HEK293 (cell line): ENCODE measurements around the gene MRPL30.
A peak's percentile ranks its signal among the peaks of the same experiment; 100 is the strongest.

Source experiments
- CTCF ChIA-PET: fragments of 350-600 bp; formaldehyde crosslinking; extraction: SDS; loops from one replicate; lab custom pipeline; 2021; ENCODE audit warnings: antibody characterized with exemption; lab: Yijun Ruan, JAX
- POLR2A ChIA-PET: fragments of 300-600 bp; formaldehyde crosslinking; extraction: SDS; loops from one replicate; lab custom pipeline; 2020; ENCODE audit warnings: antibody characterized with exemption, inconsistent platforms; lab: Yijun Ruan, JAX
- H3K27ac ChIP-seq: fragments of 200-500 bp; sonication (Bioruptor generic); 2 replicates; pipeline ENCODE4 v1.5.1; 2014; ENCODE audit warnings: low read depth, low read length, control low read depth, inconsistent platforms; ENCODE audit errors: extremely low read depth
- H3K36me3 ChIP-seq, 2 experiments: fragments of 200-500 bp in 1 of 2; sonication (Bioruptor generic) in 1 of 2; 1 replicate in 1 of 2; 2 replicates in 1 of 2; pipeline ENCODE4 v1.5.1; 2014 to 2017; ENCODE audit warnings: inconsistent platforms in 2 of 2, low read length in 2 of 2; ENCODE audit not compliant: control insufficient read depth in 2 of 2, insufficient read depth in 1 of 2
- H3K4me1 ChIP-seq: fragments of 200-500 bp; sonication (Bioruptor generic); 2 replicates; pipeline ENCODE4 v1.5.1; 2014; ENCODE audit warnings: mild to moderate bottlenecking, low read length, inconsistent platforms; ENCODE audit not compliant: control insufficient read depth, insufficient read depth
- H3K4me3 ChIP-seq: 2 replicates; pipeline ENCODE4 v1.5.1; 2011; ENCODE audit warnings: low read depth, mild to moderate bottlenecking, control low read depth, low read length, moderate library complexity
- H3K9me3 ChIP-seq: fragments of 200-500 bp; sonication (Bioruptor generic); 2 replicates; pipeline ENCODE4 v1.5.1; 2014; ENCODE audit warnings: low read depth, low read length, inconsistent platforms; ENCODE audit not compliant: control insufficient read depth, insufficient read depth
- TCF7L2 ChIP-seq: IDR thresholded peaks from 2 replicates; pipeline ENCODE4 v1.6.1; 2011; ENCODE audit warnings: low read depth, mild to moderate bottlenecking, inconsistent platforms, low read length, moderate library complexity, borderline replicate concordance
- ZNF121 ChIP-seq: fragments of 450-650 bp; formaldehyde crosslinking; IDR thresholded peaks from 2 replicates; pipeline ENCODE4 v1.5.1; 2016; ENCODE audit warnings: missing biosample characterization, missing genetic modification characterization
- ZNF132 ChIP-seq: fragments of 450-650 bp; formaldehyde crosslinking; IDR thresholded peaks from 2 replicates; pipeline ENCODE4 v1.5.1; 2017; ENCODE audit warnings: missing biosample characterization, missing genetic modification characterization, borderline replicate concordance
- ZNF157 ChIP-seq: fragments of 450-650 bp; formaldehyde crosslinking; IDR thresholded peaks from 2 replicates; pipeline ENCODE4 v1.5.1; 2016; ENCODE audit warnings: missing biosample characterization, missing genetic modification characterization
- ZNF202 ChIP-seq: fragments of 450-650 bp; formaldehyde crosslinking; IDR thresholded peaks from 2 replicates; pipeline ENCODE4 v1.5.1; 2016; ENCODE audit warnings: missing biosample characterization, missing genetic modification characterization, borderline replicate concordance
- ZNF341 ChIP-seq: fragments of 450-650 bp; formaldehyde crosslinking; IDR thresholded peaks from 2 replicates; pipeline ENCODE4; 2016; ENCODE audit warnings: low read depth, missing biosample characterization, missing genetic modification characterization
- ZNF37A ChIP-seq: fragments of 450-650 bp; IDR thresholded peaks from 2 replicates; pipeline ENCODE4 v1.5.1; 2018; ENCODE audit warnings: missing biosample characterization, missing genetic modification characterization
- ZNF510 ChIP-seq: fragments of 450-650 bp; formaldehyde crosslinking; IDR thresholded peaks from 2 replicates; pipeline ENCODE4 v1.5.1; 2018; ENCODE audit warnings: mild to moderate bottlenecking, missing genetic modification characterization, missing biosample characterization; ENCODE audit not compliant: insufficient replicate concordance
- ZNF513 ChIP-seq: fragments of 450-650 bp; IDR thresholded peaks from 2 replicates; pipeline ENCODE4 v1.5.1; 2018; ENCODE audit warnings: missing biosample characterization, missing genetic modification characterization
- ZNF518A ChIP-seq: fragments of 450-650 bp; formaldehyde crosslinking; conservative IDR thresholded peaks from 2 replicates; pipeline ENCODE4 v1.5.1; 2016; ENCODE audit warnings: low read depth, missing biosample characterization, missing genetic modification characterization
- ZNF791 ChIP-seq: fragments of 450-650 bp; formaldehyde crosslinking; IDR thresholded peaks from 2 replicates; pipeline ENCODE4 v1.5.1; 2016; ENCODE audit warnings: missing biosample characterization, missing genetic modification characterization
- ZNF792 ChIP-seq: fragments of 450-650 bp; formaldehyde crosslinking; IDR thresholded peaks from 2 replicates; pipeline ENCODE4 v1.5.1; 2016; ENCODE audit warnings: missing biosample characterization, missing genetic modification characterization
- ZNF830 ChIP-seq: fragments of 450-650 bp; IDR thresholded peaks from 2 replicates; pipeline ENCODE4 v1.5.0; 2018; ENCODE audit warnings: missing biosample characterization, missing genetic modification characterization, low read depth, mild to moderate bottlenecking, moderate library complexity
- TF ChIP-seq, protein P1 (sequence below): fragments of 450-650 bp; formaldehyde crosslinking; IDR thresholded peaks from 2 replicates; pipeline ENCODE4 v1.5.1; 2016; ENCODE audit warnings: missing biosample characterization, missing genetic modification characterization
- TF ChIP-seq, protein P2 (sequence below): fragments of 450-650 bp; formaldehyde crosslinking; IDR thresholded peaks from 2 replicates; pipeline ENCODE4 v1.5.1; 2016; ENCODE audit warnings: missing biosample characterization, missing genetic modification characterization

MRPL30 gene

DNA sequence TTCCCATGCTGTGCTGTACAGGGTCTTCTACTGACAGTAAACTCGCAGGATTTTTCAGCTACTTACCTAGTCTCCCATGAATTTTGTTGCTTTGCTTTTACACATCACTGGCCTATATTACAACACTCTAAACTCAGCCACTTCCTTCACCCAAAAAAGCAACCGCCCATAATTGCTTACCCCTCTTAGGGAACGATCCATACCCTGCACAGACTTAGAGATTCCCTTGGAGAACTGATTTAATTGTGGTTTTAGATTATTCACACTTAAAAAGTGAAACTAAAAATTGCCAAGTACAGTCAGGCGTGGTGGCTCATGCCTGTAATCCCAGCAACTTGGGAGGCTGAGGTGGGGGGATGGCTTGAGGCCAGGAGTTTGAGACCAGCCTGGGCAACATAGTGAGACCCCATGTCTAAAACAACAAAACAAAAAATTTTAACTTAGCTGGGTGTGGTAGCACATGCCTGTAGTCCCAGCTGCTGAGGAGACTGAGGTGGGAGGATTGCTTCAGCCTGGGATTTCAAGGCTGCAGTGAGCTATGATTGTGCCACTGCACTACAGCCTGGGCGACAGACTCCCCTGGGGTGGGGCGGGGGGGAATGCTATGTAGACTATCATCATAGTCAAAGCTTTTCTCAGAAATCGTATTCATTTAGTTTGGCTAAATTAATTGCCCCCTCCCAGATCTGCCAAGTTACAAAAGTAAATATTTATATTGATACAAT lies 19.3 kb downstream of the MRPL30 start:
- no peak for TF ChIP-seq ZNF132 (tag by site-specific recombination)
- TF ChIP-seq ZNF121 (tag by site-specific recombination), result peak; percentile 55; the same call in 1 of the 2 replicates
- TF ChIP-seq ZNF341 (tag by site-specific recombination), result no peak
- no peak overlapping the region for H3K27ac ChIP-seq
- H3K4me3 ChIP-seq, result no peak overlapping the region
- ChIA-PET POLR2A (no interaction called here), CTCF (no interaction called here)
- H3K9me3 ChIP-seq, result no peaks in the 10 kb centered on the region
- peaks cover 19 to 50% of the 10 kb centered on the region in 2 experiments; a peak in 2 of 3 replicates for H3K36me3 ChIP-seq
- H3K4me1 ChIP-seq, result no peaks in the 10 kb centered on the region

DNA sequence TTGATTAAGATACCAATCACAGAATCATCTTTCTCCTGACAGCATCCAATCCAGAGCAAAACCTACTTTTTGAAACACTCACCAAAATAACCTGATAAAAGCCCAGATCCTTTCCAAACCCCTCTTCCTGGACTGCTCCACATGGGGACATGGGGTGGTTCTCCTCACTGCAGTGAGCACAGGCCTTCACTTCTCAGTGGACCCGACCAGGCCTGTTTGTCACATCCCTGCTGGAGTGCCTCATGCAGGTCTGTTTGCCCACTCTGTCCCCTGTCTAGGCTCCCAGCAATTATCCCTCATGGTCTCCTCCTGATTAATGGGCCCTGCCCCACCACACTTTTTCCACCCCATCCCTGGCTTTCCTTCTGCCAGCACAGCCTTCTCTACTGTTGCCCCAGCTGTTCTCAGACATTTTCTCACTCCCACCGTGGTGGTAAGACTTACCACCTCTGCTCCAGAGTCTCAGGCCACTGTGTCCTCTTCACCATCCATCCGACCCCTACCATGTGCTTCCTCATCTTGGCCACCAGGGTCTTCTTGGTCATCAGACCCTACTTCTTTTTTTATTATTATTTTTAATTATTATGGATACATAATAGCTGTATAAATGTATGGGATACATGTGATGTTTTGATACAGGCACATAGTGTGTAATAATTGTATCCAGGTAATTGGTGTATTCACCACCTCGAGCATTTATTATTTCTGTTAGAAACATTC lies 21.1 kb downstream of the MRPL30 start:
- Histone ChIP-seq H3K4me1 (no peaks in the 10 kb centered on the region), H3K4me3 (no peak overlapping the region), H3K36me3 (peaks cover 3 to 31% of the 10 kb centered on the region in 2 experiments; a peak in 2 of 3 replicates), H3K27ac (no peak overlapping the region), H3K9me3 (no peaks in the 10 kb centered on the region)
- ChIA-PET CTCF (no interaction called here), POLR2A (no interaction called here)
- TF ChIP-seq ZNF792 (tag by site-specific recombination), result no peak
- no peak for TF ChIP-seq ZNF791 (tag by site-specific recombination)
- TF ChIP-seq, protein P1, sequence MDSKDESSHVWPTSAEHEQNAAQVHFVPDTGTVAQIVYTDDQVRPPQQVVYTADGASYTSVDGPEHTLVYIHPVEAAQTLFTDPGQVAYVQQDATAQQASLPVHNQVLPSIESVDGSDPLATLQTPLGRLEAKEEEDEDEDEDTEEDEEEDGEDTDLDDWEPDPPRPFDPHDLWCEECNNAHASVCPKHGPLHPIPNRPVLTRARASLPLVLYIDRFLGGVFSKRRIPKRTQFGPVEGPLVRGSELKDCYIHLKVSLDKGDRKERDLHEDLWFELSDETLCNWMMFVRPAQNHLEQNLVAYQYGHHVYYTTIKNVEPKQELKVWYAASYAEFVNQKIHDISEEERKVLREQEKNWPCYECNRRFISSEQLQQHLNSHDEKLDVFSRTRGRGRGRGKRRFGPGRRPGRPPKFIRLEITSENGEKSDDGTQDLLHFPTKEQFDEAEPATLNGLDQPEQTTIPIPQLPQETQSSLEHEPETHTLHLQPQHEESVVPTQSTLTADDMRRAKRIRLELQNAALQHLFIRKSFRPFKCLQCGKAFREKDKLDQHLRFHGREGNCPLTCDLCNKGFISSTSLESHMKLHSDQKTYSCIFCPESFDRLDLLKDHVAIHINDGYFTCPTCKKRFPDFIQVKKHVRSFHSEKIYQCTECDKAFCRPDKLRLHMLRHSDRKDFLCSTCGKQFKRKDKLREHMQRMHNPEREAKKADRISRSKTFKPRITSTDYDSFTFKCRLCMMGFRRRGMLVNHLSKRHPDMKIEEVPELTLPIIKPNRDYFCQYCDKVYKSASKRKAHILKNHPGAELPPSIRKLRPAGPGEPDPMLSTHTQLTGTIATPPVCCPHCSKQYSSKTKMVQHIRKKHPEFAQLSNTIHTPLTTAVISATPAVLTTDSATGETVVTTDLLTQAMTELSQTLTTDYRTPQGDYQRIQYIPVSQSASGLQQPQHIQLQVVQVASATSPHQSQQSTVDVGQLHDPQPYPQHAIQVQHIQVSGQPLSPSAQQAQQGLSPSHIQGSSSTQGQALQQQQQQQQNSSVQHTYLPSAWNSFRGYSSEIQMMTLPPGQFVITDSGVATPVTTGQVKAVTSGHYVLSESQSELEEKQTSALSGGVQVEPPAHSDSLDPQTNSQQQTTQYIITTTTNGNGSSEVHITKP, result 0 out of 2 replicates have a peak, but pooled peaks have one; percentile 18
- TF ChIP-seq ZNF37A, result no peak
- no peak for TF ChIP-seq ZNF830 (tag by site-specific recombination)
- TF ChIP-seq ZNF202 (tag by site-specific recombination), result no peak
- no peak for TF ChIP-seq ZNF510

- Histone ChIP-seq H3K9me3 (no peaks in the 10 kb centered on the region), H3K36me3 (peaks cover 0 to 12% of the 10 kb centered on the region in 2 experiments; a peak in 1 of 3 replicates), H3K4me1 (no peaks in the 10 kb centered on the region), H3K4me3 (no peak overlapping the region), H3K27ac (no peak overlapping the region)
- ChIA-PET CTCF (no interaction called here), POLR2A (no interaction called here)
- TF ChIP-seq ZNF157, result no peak
- TF ChIP-seq ZNF518A (tag by site-specific recombination), result no peak
- TF ChIP-seq ZNF513, result no peak
- TF ChIP-seq, protein P2, sequence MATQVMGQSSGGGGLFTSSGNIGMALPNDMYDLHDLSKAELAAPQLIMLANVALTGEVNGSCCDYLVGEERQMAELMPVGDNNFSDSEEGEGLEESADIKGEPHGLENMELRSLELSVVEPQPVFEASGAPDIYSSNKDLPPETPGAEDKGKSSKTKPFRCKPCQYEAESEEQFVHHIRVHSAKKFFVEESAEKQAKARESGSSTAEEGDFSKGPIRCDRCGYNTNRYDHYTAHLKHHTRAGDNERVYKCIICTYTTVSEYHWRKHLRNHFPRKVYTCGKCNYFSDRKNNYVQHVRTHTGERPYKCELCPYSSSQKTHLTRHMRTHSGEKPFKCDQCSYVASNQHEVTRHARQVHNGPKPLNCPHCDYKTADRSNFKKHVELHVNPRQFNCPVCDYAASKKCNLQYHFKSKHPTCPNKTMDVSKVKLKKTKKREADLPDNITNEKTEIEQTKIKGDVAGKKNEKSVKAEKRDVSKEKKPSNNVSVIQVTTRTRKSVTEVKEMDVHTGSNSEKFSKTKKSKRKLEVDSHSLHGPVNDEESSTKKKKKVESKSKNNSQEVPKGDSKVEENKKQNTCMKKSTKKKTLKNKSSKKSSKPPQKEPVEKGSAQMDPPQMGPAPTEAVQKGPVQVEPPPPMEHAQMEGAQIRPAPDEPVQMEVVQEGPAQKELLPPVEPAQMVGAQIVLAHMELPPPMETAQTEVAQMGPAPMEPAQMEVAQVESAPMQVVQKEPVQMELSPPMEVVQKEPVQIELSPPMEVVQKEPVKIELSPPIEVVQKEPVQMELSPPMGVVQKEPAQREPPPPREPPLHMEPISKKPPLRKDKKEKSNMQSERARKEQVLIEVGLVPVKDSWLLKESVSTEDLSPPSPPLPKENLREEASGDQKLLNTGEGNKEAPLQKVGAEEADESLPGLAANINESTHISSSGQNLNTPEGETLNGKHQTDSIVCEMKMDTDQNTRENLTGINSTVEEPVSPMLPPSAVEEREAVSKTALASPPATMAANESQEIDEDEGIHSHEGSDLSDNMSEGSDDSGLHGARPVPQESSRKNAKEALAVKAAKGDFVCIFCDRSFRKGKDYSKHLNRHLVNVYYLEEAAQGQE (tag by site-specific recombination), result no peak
- TF ChIP-seq TCF7L2, result no peak
Measured at GRCh38 chr2:99205491-99205890, 24.5 kb downstream of the MRPL30 start.
